GM03348 (cell line): ENCODE results near the gene POU5F1.

Experiments used
- DNase-seq: peaks from one replicate; pipeline ENCODE4 v3.0.0; 2012; ENCODE audit warnings: low spot score

The POU5F1 gene

DNA sequence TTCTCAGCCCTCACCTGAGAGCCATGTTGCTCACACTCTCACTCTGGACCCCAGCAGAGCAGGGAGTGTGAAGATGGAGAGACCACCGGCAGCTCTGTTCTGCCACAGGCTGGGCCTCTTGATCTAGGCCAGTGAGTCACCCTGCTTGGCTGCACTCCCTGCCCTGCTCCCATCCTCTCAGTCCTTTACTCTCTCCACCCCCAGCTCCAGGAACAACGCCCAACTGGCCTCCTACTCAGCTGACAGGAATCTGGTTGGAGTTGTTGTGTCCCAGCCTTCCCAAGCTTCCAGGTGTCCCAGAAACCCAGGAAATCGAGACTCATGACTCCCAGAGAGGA, 56.0 kb downstream of the POU5F1 start, which contains the start of gene PSORS1C1:
TSS of gene PSORS1C1 (plus strand) at position 260 of the 338 bp plus-strand sequence. CDS start 14,833 bp downstream, outside the sequence.
- peak; percentile 94 for DNase-seq
